Measurements from ENCODE around the gene API5.

API5 gene

DNA sequence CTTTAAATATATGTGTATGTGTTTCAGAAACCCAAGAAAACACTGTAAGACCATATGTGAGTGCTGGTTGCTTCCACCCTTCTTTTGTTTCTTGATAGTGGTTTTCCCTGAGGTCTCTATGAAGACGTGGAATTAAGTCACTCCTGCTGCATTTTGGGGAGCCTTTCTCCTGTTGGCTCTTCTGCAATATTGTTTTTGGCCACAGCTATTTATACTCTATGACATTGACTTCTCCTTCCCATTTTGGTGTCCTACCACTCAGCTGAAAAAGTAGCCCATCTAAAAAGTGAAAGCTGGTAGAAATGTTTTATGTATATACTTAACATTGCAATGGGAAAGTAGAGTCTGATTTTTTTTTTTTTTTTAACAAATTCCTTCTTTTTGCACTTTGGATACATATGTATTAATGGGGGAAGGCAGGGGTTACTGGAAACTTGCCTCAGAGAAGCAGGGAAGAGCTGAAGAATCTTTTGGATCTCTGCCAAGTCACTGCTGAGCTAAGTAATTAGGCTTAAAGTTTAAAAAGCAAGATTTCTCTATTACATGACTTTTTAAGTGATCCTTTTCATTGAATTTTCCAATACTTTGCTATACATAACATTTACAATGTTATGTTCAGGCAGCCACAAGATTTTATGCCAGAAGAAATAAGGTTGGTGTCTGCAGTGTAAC lies 48.7 kb downstream of the API5 start:
- no peak for FAIRE-seq

DNA sequence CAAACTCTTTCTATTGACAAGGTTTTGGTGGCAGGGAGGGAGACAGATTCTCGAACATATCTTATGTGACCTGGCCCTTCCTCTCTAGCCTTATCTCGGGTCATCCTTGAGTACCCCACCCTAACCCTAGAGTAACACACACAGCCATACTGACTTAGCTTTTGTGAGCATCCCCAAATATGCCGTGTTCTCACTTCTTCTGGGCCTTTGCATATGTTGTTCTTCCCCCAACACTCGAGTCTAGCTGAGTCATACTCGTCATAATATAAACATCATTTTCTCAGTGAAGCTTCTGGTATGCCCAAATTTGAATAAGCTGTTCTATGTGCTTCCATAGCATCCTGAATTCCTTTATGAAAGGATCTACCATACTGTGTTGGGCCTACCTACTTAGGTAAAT lies 54.9 kb downstream of the API5 start:
- no peak for FAIRE-seq

DNA sequence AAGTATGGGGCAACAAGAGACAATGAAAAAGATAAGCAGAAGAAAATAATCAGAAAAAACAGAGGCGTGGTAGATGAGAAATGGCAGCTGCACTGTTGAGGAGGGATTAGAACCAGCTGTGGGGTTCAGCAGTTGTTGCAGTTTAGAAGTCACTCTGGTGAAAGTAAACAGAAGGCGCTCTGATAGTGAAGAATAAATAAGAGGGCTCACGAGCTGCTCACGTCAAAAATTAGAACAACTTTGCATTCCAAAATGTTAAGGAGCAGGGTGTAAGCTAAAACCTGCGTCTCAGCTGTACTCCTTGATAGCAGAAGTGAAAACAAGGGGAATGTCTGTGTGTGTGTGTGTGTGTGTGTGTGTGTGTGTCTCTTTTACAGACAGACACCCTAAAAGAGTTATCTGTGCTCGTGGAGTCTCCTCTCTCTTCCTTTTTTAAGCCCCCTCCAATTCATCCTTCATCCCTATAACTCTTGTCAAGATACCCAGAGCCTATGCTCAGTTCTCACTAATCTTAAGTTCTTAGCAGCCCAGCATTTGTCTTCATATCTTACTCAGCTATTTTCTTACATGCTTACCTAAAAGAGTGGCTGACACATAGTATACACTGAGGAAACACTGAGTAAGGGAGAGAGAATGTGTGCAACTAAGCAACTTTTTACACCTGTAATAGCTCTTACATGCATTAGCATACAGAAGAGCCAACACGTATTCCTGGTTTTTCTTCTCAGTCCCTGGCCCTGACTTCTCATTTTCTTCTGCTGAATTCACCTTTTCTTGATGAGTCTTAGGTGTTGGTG lies 55.8 kb downstream of the API5 start:
- FAIRE-seq, result no peak

DNA sequence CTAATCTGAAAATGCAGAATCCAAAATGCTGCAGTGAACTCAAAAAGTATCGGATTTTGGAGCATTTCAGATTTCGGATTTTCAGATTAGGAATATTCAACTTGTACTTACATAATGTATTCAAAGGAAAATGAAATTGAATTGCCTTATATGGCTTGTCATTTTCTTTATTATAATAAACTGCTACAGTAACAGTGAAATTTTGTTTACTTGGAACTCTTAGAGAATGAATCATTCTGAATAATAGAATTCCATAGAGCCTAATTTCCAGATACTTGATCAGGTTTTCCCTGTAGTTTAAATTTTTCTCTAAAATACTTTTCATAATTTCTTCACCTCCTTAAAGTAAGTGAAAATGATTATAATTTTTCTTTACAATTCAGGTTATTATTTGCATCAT lies 64.3 kb downstream of the API5 start:
- no peak for FAIRE-seq

DNA sequence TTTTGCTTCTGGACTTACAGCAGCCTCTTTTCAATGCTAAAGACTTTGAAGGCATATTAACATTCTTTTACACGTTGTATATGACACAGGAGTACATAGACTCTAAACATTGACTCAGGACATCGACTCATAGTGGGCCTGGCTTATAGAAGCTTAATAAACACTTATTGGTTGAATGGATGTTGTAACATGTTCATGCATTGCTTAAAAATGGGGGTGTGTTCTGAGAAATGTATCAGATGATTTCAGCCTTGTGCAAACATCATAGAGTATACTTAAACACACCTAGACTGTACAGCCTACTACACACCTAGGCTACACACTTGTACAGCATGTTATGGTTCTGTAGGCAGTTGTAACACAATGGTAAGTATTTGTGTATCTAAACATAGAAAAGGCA lies 64.8 kb downstream of the API5 start:
- FAIRE-seq, result no peak

DNA sequence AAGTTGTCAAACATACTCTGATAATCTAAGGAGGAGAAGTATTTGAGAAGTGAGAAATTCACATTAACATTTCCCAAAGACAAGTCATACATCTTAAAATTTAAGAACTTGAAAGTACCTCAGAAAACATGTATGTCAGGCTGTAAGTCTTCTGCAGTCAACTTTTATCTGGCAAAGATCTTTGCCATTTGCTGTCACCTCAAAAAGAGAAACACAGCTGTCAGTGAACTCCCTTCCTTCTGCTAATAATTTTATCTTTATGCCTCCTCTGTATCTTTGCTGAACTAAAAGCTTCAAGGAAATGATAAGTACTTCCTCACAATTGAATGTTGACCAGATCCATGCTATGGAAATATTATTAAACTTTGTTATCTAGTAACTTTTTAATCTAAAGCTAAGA lies 65.6 kb downstream of the API5 start:
- no peak for FAIRE-seq

DNA sequence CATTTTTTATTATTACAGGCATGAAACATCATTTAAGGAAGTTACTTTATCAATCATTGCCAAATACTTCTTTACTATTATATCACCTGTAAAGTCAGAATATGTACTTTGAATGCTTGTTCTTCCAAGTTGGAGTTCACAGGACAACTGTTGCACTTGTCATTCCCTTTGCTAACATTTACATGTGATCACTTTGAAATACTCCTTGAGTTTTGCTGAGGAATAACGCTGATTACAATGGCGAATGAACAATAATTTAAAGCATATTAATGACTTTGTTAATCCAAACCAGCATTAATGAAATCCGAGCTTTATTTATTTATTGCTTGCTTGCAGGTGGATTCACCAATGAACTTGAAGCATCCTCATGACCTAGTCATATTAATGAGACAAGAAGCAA lies 67.1 kb downstream of the API5 start:
- no peak for FAIRE-seq

DNA sequence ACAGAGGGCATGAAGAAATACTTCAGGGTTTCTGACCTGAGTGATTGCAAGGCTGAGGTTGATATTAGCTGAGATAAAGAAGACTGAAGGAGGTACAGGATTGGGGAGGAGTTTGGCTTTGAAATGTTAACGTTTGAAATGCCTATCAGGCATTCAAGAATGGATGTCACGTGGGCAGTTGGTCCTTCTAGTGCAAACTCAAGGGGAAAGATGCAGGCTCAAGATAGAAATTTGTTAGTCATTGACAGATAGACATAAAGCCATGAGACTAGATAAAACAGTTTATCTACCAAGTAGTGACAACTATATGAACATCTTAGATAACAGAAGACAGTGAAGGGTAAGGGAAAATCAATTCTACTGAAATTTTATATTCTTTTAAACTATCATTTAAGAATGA lies 70.0 kb downstream of the API5 start:
- no peak for FAIRE-seq

DNA sequence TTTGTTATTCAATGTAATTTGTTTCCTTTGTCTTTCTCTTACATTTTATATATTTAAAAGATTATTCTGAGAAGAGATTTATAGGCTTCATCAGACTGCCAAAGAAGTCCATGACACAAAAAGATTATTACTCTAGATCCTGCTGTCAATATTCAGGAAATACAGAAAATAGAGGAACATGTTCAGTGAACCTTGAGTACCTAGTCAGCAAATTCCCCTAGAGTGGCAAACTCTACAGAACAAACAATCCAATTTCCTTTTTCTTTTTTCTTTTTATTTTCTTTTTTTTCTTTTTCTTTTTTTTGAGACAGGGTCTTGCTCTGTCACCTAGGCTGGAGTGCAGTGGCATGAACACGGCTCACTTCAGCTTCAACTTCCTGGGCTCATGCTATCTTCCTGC lies 70.8 kb downstream of the API5 start:
- no peak for FAIRE-seq

DNA sequence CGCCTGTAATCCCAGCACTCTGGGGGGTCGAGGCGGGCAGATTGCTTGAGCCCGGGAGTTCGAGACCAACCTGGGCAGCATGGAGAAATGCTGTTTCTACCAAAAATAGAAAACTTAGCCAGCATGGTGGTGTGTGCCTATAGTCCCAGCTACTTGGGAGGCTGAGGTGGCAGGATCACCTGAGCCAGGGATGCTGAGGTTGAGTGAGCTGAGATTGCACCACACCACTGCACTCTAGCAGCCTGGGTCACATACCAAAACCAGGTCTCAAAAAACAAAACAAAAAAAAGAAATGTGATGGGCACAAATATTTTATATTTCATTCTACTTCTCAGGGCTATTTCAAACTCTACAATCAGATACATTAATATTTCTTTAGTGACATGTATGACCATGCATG lies 72.6 kb downstream of the API5 start:
- no peak for FAIRE-seq

DNA sequence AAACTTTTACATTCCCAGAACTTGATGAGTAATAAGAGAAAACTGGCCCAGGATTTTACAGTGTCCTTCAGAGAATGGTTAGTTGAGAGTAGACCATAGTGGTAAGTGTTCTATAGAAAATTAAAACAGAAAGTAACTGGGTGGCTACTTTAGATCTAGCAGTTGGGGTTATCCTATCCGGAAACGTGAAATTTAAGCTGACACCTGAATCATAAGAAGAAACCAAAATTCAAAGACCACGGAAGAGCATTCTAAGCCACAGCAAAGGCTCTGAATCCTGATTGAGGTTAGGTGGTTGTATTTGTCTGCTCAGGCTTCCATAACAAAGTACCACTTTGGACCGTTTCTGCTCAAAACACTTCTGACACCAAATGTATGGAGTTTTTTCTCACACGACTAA lies 80.9 kb downstream of the API5 start:
- no peak for FAIRE-seq

DNA sequence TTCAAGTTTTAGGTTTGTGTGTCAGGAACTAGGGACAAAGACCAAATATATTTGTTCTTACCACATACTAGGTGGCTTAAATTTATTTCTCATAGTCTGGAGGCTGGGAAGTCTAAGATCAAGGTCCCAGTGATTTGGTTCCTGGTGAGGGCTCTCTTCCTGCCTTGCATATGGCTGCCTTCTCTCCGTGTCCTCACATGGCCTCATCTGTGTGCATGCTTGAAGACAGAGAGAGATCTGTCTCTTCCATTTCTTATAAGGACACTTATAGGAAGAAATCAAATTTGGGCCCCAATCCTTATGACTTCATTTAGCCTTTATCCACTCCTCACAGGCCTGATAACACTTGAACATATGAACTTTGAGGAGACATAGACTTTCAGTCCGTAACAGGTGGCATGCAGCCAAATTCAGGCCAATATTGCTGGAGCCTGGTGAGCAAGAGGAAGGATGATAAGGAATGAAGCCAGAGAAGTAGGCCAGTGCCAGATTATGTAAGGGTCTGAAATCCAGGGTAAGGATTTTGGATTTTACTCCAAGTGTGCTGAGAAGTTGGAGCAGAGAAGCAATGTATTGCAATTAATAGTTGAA lies 82.1 kb downstream of the API5 start:
- no peak for FAIRE-seq

Measured in islet of Langerhans (tissue), 1 donor.